Coronary artery (tissue), 2 donors: ENCODE results near the gene NR5A1.

ENCODE experiments used
- DNase-seq: peaks from one replicate; pipeline ENCODE4 v3.0.0-alpha.2; 2017; ENCODE audit warnings: low spot score
- H3K27ac ChIP-seq, 2 donors: fragments of 200-600 bp; sonication (generic); one replicate each; pipeline ENCODE4 v1.5.1; 2016 to 2019
- H3K4me3 ChIP-seq: fragments of 200-600 bp; sonication (generic); 2 replicates; pipeline ENCODE4 v1.5.1; 2016; ENCODE audit warnings: mild to moderate bottlenecking, moderate library complexity
- CTCF ChIP-seq: fragments of 200-600 bp; sonication (generic); IDR thresholded peaks from one replicate; pipeline ENCODE4 v1.5.1; 2019; ENCODE audit warnings: antibody characterized with exemption

Gene NR5A1

GRCh38 chr9:124510650-124511425, 3.6 kb upstream of the NR5A1 start:
- no peak overlapping the region for H3K4me3 ChIP-seq
- no peak for DNase-seq
- no peak for TF ChIP-seq CTCF

GRCh38 chr9:124507880-124508423, 753 bp upstream of the NR5A1 start:
- DNase-seq: no peak
- no peak for TF ChIP-seq CTCF
- H3K4me3 ChIP-seq: no peak overlapping the region
- H3K27ac ChIP-seq: no peak overlapping the region

More at GRCh38 chr9:124510650-124511425, 3.6 kb upstream of the NR5A1 start:
- no peak overlapping the region for H3K27ac ChIP-seq

- Histone ChIP-seq H3K27ac (no peak overlapping the region), H3K4me3 (no peak overlapping the region)
- no peak for DNase-seq
- no peak for TF ChIP-seq CTCF
Observed at GRCh38 chr9:124506433-124506832, 766 bp downstream of the NR5A1 start.

GRCh38 chr9:124505901-124506346, 1.3 kb downstream of the NR5A1 start:
- no peak overlapping the region for H3K27ac ChIP-seq
- TF ChIP-seq CTCF: no peak
- DNase-seq: no peak
- no peak overlapping the region for H3K4me3 ChIP-seq

GRCh38 chr9:124505006-124505900, 1.9 kb downstream of the NR5A1 start:
- no peak for DNase-seq
- Histone ChIP-seq H3K27ac (no peak overlapping the region), H3K4me3 (peak overlapping the region; percentile 58)
- TF ChIP-seq CTCF: no peak

- Histone ChIP-seq H3K27ac (no peak overlapping the region), H3K4me3 (peak overlapping the region; percentile 58)
- TF ChIP-seq CTCF: no peak
- DNase-seq: no peak
Observed at GRCh38 chr9:124504530-124505005, 2.6 kb downstream of the NR5A1 start.
